Thyroid gland (tissue), 4 donors: ENCODE results near the gene PGLYRP3. TPM values are rescaled to one million over a fixed set of nuclear protein-coding genes. Genes with fewer than 3 reads are reported as not detected.

ENCODE experiments used
- DNase-seq, 2 donors: peaks; one replicate each; pipeline ENCODE4 v3.0.0-alpha.2; 2019
- H3K27ac ChIP-seq, 3 donors: fragments of 200-600 bp; sonication (generic); 1 replicate in 2 of 3; 2 replicates in 1 of 3; pipeline ENCODE4 v1.5.1; 2016 to 2019; ENCODE audit warnings: mild to moderate bottlenecking in 1 of 3, moderate library complexity in 1 of 3
- H3K27me3 ChIP-seq: fragments of 200-600 bp; sonication (generic); one replicate; pipeline ENCODE4 v1.5.1; 2019
- H3K36me3 ChIP-seq, 2 donors: fragments of 200-600 bp; sonication (generic); one replicate each; pipeline ENCODE4 v1.5.1; 2016 to 2019
- H3K4me1 ChIP-seq, 2 donors: fragments of 200-600 bp; sonication (generic); one replicate each; pipeline ENCODE4 v1.5.1; 2017 to 2019
- H3K4me3 ChIP-seq, 3 donors: fragments of 200-600 bp; sonication (generic); replicated peaks in 1 of 3; 1 replicate in 2 of 3; 2 replicates in 1 of 3; pipeline ENCODE4 v1.5.1; 2016; ENCODE audit warnings: mild to moderate bottlenecking in 1 of 3
- H3K9me3 ChIP-seq: fragments of 200-600 bp; sonication (generic); one replicate; pipeline ENCODE4 v1.5.1; 2017
- CTCF ChIP-seq, 6 experiments: fragments of 200-600 bp in 3 of 6; fragments of 450-650 bp in 3 of 6; sonication (generic) in 3 of 6; IDR thresholded peaks; one replicate each; pipeline ENCODE4 v1.5.1; 2016 to 2019; ENCODE audit warnings: antibody characterized with exemption in 6 of 6, mild to moderate bottlenecking in 2 of 6, inconsistent platforms in 1 of 6, moderate library complexity in 1 of 6
- POLR2A ChIP-seq, 2 donors: fragments of 450-650 bp; IDR thresholded peaks; one replicate each; pipeline ENCODE4 v1.6.1; 2017; ENCODE audit warnings: antibody characterized with exemption in 2 of 2, mild to moderate bottlenecking in 2 of 2, moderate library complexity in 1 of 2
- WGBS, 2 donors: methylation state at CpG; one replicate each; pipeline ENCODE4 v1.1.5; 2017; 5-methylcytosine and 5-hydroxymethylcytosine counted together
- intact Hi-C: fragments of 100-400 bp; cut with DNase I; formaldehyde crosslinking; loops from one replicate; pipeline ENCODE4 v1.15.1; 2023
- small RNA-seq: library from RNA; depleted of rRNA; stranded (forward); fragments of <200 nt; gene quantifications from one replicate; pipeline ENCODE3, GENCODE V24; 2016
- total RNA-seq, 4 donors: library from RNA; depleted of rRNA; stranded (reverse); fragments of >200 nt; gene quantifications; one replicate each; pipeline ENCODE4 v1.2.3, GENCODE V29; 2016

PGLYRP3 gene
- total RNA-seq, 4 donors from 2014 or later: not detected

- no peaks in the 10 kb centered on the region for H3K9me3 ChIP-seq
- TF ChIP-seq CTCF (IDR thresholded peaks at IDR 0.05): no peak
- no peak for TF ChIP-seq POLR2A (IDR thresholded peaks at IDR 0.05)
- intact Hi-C loops: no loop called here
- no peak for DNase-seq
- WGBS, 2 donors: 56 to 69% methylated on average over 5 of the region's 5 CpGs
- H3K27ac ChIP-seq: no peak overlapping the region
- no peaks in the 10 kb centered on the region for H3K4me1 ChIP-seq
- no peaks in the 10 kb centered on the region for H3K36me3 ChIP-seq
- H3K27me3 ChIP-seq: no peaks in the 10 kb centered on the region
- no peak overlapping the region for H3K4me3 ChIP-seq
These were observed 64.4 kb downstream of the PGLYRP3 start for GRCh38 chr1:153248176-153248879.

Small RNA genes within 50 kb of the gene (small RNA-seq; reads per million reads assigned to genes)
- not detected for gene RNU6-160P

Other genes starting within 250 kb of the PGLYRP3 start
- not detected for gene SPRR2B, start 241.3 kb downstream of the PGLYRP3 start, total RNA-seq
- gene SPRR2E, start 218.4 kb downstream of the PGLYRP3 start, total RNA-seq: not detected
- gene SPRR2F, start 199.4 kb downstream of the PGLYRP3 start, total RNA-seq: not detected
- not detected for gene SPRR2G, start 162.1 kb downstream of the PGLYRP3 start, total RNA-seq
- 1 to 10 TPM in 1 of 4 donors, not detected in 3; 3.6 TPM for gene LELP1, start 109.5 kb downstream of the PGLYRP3 start, total RNA-seq
- not detected for gene PRR9, start 95.4 kb downstream of the PGLYRP3 start, total RNA-seq
- gene LORICRIN, start 53.3 kb downstream of the PGLYRP3 start, total RNA-seq: not detected
- not detected for gene PGLYRP4, start 35.9 kb upstream of the PGLYRP3 start, total RNA-seq
- 100 to 1,000 TPM in 1 of 4 donors, 10 to 100 TPM in 3; 36.2 to 285 (median 66.0) TPM for gene S100A9, start 44.9 kb upstream of the PGLYRP3 start, total RNA-seq
- not detected for gene S100A12, start 62.7 kb upstream of the PGLYRP3 start, total RNA-seq
- 10 to 100 TPM in 1 of 4 donors, 1 to 10 TPM in 2, not detected in 1; 2.8 to 35.6 (median 6.2) TPM for gene S100A8, start 78.1 kb upstream of the PGLYRP3 start, total RNA-seq
- not detected for gene S100A7A, start 103.6 kb upstream of the PGLYRP3 start, total RNA-seq
- gene S100A7, start 147.7 kb upstream of the PGLYRP3 start, total RNA-seq: not detected
- 100 to 1,000 TPM; 128 to 573 (median 360) TPM for gene S100A6, start 223.0 kb upstream of the PGLYRP3 start, total RNA-seq
- 10 to 100 TPM in 1 of 4 donors, 1 to 10 TPM in 3; 2.2 to 12.6 (median 6.5) TPM for gene S100A5, start 228.0 kb upstream of the PGLYRP3 start, total RNA-seq
- gene S100A4, start 232.9 kb upstream of the PGLYRP3 start, total RNA-seq: 100 to 1,000 TPM in 2 of 4 donors, 10 to 100 TPM in 2; 57.3 to 251 (median 133) TPM
- gene S100A3, start 236.3 kb upstream of the PGLYRP3 start, total RNA-seq: 1 to 10 TPM in 1 of 4 donors, under 1 TPM in 1, not detected in 2; 0.83 to 1.7 TPM